Heart left ventricle (tissue), 16 donors: ENCODE measurements around the gene HIVEP1. TPM values are rescaled to one million over a fixed set of nuclear protein-coding genes. Genes with fewer than 3 reads are reported as not detected.

Source experiments
- ATAC-seq, 4 donors: fragments of 200-7000 bp; cut with Tn5 transposase; one replicate each; pipeline ENCODE4 v1.9.1; 2020 to 2022; ENCODE audit warnings: moderate library complexity in 4 of 4, mild to moderate bottlenecking in 3 of 4, moderate number of reproducible peaks in 1 of 4
- DNase-seq, 5 donors: peaks; one replicate each; pipeline ENCODE4 v3.0.0-alpha.2; 2020
- H3K27ac ChIP-seq, 12 donors: fragments of 200-600 bp; sonication (generic) in 4 of 12; one replicate each; pipeline versions ENCODE4 v1.5.0 to v1.8.0; 2016 to 2022; ENCODE audit warnings: mild to moderate bottlenecking in 2 of 12
- H3K27me3 ChIP-seq, 9 donors: fragments of 200-600 bp; sonication (generic) in 2 of 9; one replicate each; pipeline versions ENCODE4 v1.5.1 to v1.8.0; 2016 to 2022; ENCODE audit warnings: mild to moderate bottlenecking in 3 of 9
- H3K36me3 ChIP-seq, 9 donors: fragments of 200-600 bp; sonication (generic) in 2 of 9; one replicate each; pipeline versions ENCODE4 v1.5.0 to v1.8.0; 2018 to 2022; ENCODE audit warnings: mild to moderate bottlenecking in 2 of 9
- H3K4me1 ChIP-seq, 12 donors: fragments of 200-600 bp; sonication (generic) in 4 of 12; one replicate each; pipeline versions ENCODE4 v1.5.0 to v1.8.0; 2016 to 2022; ENCODE audit warnings: mild to moderate bottlenecking in 3 of 12
- H3K4me3 ChIP-seq, 12 donors: fragments of 200-600 bp; sonication (generic) in 4 of 12; one replicate each; pipeline versions ENCODE4 v1.5.0 to v1.8.0; 2017 to 2022; ENCODE audit warnings: mild to moderate bottlenecking in 9 of 12, moderate library complexity in 4 of 12
- H3K9me3 ChIP-seq, 12 donors: fragments of 200-600 bp; sonication (generic) in 4 of 12; one replicate each; pipeline versions ENCODE4 v1.5.0 to v1.8.0; 2016 to 2022; ENCODE audit warnings: mild to moderate bottlenecking in 1 of 12
- CTCF ChIP-seq, 12 donors: fragments of 200-600 bp; sonication (generic) in 4 of 12; IDR thresholded peaks; one replicate each; pipeline versions ENCODE4 v1.5.0 to v1.8.0; 2018 to 2022; ENCODE audit warnings: antibody characterized with exemption in 12 of 12, mild to moderate bottlenecking in 5 of 12
- POLR2A ChIP-seq, 2 donors: fragments of 450-650 bp; IDR thresholded peaks; one replicate each; pipeline ENCODE4 v1.6.1; 2017; ENCODE audit warnings: antibody characterized with exemption in 2 of 2, mild to moderate bottlenecking in 2 of 2, moderate library complexity in 2 of 2
- WGBS, 4 donors: extraction: QIAGEN DNeasy Blood & Tissue Kit in 2 of 4; methylation state at CpG; one replicate each; pipeline versions ENCODE4 v1.1.5 to v1.1.7; 2013 to 2018; 5-methylcytosine and 5-hydroxymethylcytosine counted together
- intact Hi-C, 10 donors: fragments of 100-400 bp; cut with DNase I; formaldehyde crosslinking; loops; one replicate each; pipeline versions ENCODE4 v1.11.1 to v1.14.2; 2022
- polyA plus RNA-seq, 2 donors: library from polyadenylated mRNA; stranded (reverse); fragments of 200-250 nt; gene quantifications; one replicate each; pipeline ENCODE4 v1.2.3, GENCODE V29; 2013
- total RNA-seq, 9 donors: library from RNA; depleted of rRNA in 2 of 9; stranded (reverse); fragments of >200 nt in 2 of 9; fragmentation: NEBNext Ultra II Directional in 3 of 9; extraction: Animal tissue kit (Norgen Biotek cat#: 25700) in 3 of 9; gene quantifications; one replicate each; pipeline versions ENCODE4 v1.1.0 to v1.2.4, GENCODE V29; 2016 to 2023
- donor health status: ischemic (EF 13 %, LVEDD 7.1; RV severe dilation, severe dysfunction).
- donor health status: healthy with polysubstance abuse.
- donor health status: DM: no; HTN: yes; CAD: no.
- donor health status: DM: no; HTN: no; CAD: no.
- donor health status: ischemic (EF 25% LVEDD 6.9; RV normal size, moderate dysfunction).
- donor health status: ischemic (EF 25% LVEDD 5.7; RV mildly dilated, moderate dysfunction).
- donor health status: healthy.
- donor health status: DM: yes; HTN: yes; CAD: no.
- donor health status: ischemic (EF 35%, LVEDD 5.7; RV mildly dilated, moderate dysfunction).
- donor health status: nonischemic (EF 11% LVEDD 7.7; RV severe dilation, severe dysfunction).
- donor health status: DM: yes; HTN: yes; CAD: no.
- donor health status: PGD.
- donor health status: ischemic (EF 29% LVEDD 5.4; RV normal size, mild dysfunction).
- donor health status: nonischemic (EF 23%, LVEDD 6.1; RV moderate dilation, normal function).

The HIVEP1 gene
- total and polyA plus RNA-seq, 11 donors = 3.5 to 22.8 (median 12.5) TPM

- H3K36me3 ChIP-seq = no peaks in the 10 kb centered on the region
- H3K4me3 ChIP-seq = no peak overlapping the region
- ATAC-seq = no peak
- H3K27me3 ChIP-seq = no peaks in the 10 kb centered on the region
- TF ChIP-seq POLR2A (IDR thresholded peaks at IDR 0.05) (no peak), CTCF (IDR thresholded peaks at IDR 0.05) (no peak)
- no peaks in the 10 kb centered on the region for H3K9me3 ChIP-seq
- no peaks in the 10 kb centered on the region for H3K4me1 ChIP-seq
- WGBS, 4 donors = 70 to 89% (median 78%) methylated on average over 2 of the region's 2 CpGs
- intact Hi-C loops = no loop called here
- H3K27ac ChIP-seq = no peak overlapping the region
- no peak for DNase-seq
These were observed 24.7 kb upstream of the HIVEP1 start for GRCh38 chr6:11987386-11987785.

GRCh38 chr6:11989386-11989785, 22.7 kb upstream of the HIVEP1 start:
- no peak for TF ChIP-seq POLR2A (IDR thresholded peaks at IDR 0.05)
- TF ChIP-seq CTCF (IDR thresholded peaks at IDR 0.05) = no peak
- 70 to 81% (median 77%) methylated on average over 2 of the region's 2 CpGs for WGBS, 4 donors
- no peak for DNase-seq
- intact Hi-C loops = no loop called here
- Histone ChIP-seq H3K27ac (no peak overlapping the region), H3K4me3 (no peak overlapping the region), H3K4me1 (no peaks in the 10 kb centered on the region), H3K36me3 (no peaks in the 10 kb centered on the region), H3K9me3 (no peaks in the 10 kb centered on the region), H3K27me3 (no peaks in the 10 kb centered on the region)
- ATAC-seq = peak in 1 of 4 donors; percentile 56

GRCh38 chr6:11992086-11992485, 20.0 kb upstream of the HIVEP1 start:
- Histone ChIP-seq H3K9me3 (no peaks in the 10 kb centered on the region), H3K27me3 (no peaks in the 10 kb centered on the region), H3K36me3 (no peaks in the 10 kb centered on the region), H3K4me1 (no peaks in the 10 kb centered on the region), H3K4me3 (no peak overlapping the region), H3K27ac (no peak overlapping the region)
- ATAC-seq (no peak), DNase-seq (no peak)
- whole genome bisulfite sequencing, 4 donors = 94 to 100% (median 98%) methylated on average over 2 of the region's 2 CpGs
- intact Hi-C loops = no loop called here
- TF ChIP-seq POLR2A (IDR thresholded peaks at IDR 0.05) = no peak
- TF ChIP-seq CTCF (IDR thresholded peaks at IDR 0.05) = no peak

- intact Hi-C loops = no loop called here
- no peak for ATAC-seq
- H3K9me3 ChIP-seq = no peaks in the 10 kb centered on the region
- DNase-seq = no peak
- H3K36me3 ChIP-seq = no peaks in the 10 kb centered on the region
- no peak for TF ChIP-seq POLR2A (IDR thresholded peaks at IDR 0.05)
- no peak for TF ChIP-seq CTCF (IDR thresholded peaks at IDR 0.05)
- no peak overlapping the region for H3K4me3 ChIP-seq
- no peak overlapping the region for H3K27ac ChIP-seq
- 95 to 98% (median 96%) methylated on average over 4 of the region's 4 CpGs for WGBS, 4 donors
- no peaks in the 10 kb centered on the region for H3K27me3 ChIP-seq
- H3K4me1 ChIP-seq = peaks cover 0 to 10% (median 0%) of the 10 kb centered on the region in 12 donors
These were observed 17.1 kb upstream of the HIVEP1 start for GRCh38 chr6:11994875-11995461.
